SH-SY5Y (cell line): ENCODE measurements around the gene KRT7.

ENCODE experiments used
- GATA2 ChIP-seq: IDR thresholded peaks from 2 replicates; pipeline ENCODE4 v1.6.1; 2011; ENCODE audit warnings: mild to moderate bottlenecking, low read depth, low read length
- GATA3 ChIP-seq: IDR thresholded peaks from 2 replicates; pipeline ENCODE4 v1.6.1; 2011; ENCODE audit warnings: low read depth, mild to moderate bottlenecking, low read length, moderate library complexity

KRT7 gene

DNA sequence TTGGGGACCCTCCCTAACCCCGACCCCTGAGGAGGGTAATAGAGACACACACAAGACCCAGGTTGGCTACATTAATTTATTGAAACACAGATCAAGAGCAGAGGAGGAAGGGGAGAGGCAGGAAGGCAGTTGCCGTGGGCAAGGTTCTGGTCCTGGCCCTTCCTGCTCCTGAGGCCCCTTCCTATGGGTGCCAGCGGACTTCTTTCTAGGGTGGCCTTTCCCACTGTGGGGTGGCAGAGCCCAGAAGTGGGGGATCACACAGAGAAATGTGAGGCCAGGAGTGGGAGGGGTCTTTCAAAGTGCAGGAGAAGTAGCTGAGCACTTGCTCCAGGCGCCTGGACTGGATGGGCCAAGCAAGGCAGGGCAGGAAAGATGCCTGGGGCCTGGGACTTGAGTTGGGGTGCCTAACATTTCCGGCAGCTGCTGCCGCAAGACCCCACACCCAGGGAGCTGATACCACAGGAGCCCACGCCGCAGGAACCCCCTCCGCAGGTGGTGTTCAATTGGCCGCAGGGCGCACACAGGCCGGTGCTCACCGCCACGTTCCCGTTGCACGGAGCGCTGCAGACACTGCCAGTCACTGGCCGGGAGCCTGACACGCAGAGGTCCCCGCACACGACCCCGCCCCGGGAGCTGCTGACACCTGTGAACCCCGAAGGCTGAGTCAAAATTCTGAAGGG lies 52.9 kb downstream of the KRT7 start:
- TF ChIP-seq GATA2: no peak
- TF ChIP-seq GATA3: no peak

DNA sequence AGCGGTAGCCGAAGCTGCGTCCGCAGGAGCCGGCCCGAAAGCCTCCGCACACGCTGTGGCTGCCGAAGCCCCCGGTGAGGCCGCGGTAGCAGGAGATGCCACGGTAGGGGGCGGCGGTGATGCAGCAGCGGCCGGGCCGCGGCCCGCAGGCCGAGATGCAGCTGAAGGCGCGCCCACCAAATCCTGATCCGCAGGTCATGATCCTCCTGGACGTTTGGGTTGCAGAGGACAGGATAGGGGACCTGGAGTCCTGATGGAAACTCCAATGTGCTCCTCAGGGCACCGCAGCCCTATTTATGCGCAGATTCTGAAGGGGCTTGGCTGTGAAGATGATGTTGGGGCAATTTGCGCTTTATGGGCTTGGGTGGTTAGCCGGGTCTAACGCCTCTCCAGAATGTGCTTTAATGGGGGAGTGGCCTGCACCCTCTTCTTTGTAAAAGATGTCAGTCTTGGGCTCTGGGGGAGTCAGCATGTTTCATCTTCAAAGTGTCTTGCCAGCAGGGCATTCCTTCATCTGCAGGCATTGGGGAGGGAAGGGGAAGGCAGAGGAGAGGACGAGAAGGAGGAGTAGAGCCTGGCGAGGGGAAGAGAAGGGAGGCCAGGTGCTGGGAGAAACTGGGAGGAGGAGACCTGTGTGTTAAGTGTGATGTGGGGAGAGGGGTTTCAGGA lies 58.4 kb downstream of the KRT7 start, which contains the start of gene KRT81:
Gene KRT81 (minus strand): TSS at position 268 of the 669 bp plus-strand sequence. CDS start 69 bp downstream, at position 199.
- no peak for TF ChIP-seq GATA2
- TF ChIP-seq GATA3: no peak

DNA sequence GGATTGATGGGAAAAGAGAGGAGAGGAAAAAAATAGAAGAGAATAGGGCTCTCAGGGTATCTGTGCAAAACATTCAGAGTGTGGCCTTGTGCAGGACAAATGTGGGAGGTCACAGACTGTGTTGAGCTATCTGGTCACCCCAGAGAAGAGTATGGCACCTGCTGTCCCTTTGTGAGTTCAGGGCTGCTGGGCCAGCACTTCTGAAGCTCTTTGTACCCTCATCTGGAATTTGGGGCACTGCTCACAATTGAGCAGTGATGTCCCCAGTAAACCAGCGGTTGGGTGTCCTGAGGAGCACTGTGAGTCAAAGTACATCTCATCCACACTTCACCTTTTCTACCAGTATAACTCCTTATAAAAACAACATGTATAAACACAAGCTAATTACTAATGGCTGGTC lies 60.9 kb downstream of the KRT7 start:
- TF ChIP-seq GATA2: no peak
- TF ChIP-seq GATA3: no peak

DNA sequence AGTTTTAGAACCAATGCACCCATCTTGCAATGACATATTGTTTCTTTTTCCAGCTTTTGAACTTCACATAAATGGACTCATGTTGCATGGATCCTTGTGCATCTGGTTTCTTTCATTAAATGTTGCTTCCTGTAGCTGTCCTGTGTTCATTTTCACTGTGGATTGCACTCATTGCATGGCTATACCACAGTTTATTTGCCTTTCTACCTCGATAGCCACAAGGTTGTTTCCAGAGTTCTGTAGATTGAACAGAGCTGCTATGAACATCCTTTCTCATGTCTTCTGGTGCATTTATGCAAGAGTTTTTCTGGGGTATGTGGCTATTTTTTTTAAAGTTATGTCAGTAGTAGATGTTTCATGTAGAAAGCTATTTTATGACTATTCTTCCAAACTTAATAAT lies 61.8 kb downstream of the KRT7 start:
- TF ChIP-seq GATA2 (no peak), GATA3 (no peak)

DNA sequence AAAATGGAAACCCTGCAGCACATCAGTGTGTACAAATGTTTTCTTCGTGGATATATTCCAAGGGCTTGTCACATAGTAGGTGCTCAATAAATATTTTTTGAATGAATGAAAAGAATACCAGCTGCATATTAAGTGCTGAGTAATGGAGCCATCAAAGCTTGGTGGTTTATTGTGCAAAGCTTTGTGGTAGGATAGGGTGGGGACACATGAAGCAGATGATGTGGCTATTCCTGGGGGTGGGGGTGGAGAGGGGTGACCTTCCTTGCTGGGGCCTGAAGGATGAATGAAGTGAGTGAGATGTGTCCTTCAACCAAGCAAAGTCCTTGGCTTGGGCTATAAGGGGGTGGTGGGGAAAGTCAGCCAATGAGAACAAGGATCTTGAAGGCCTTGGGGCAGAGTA lies 62.6 kb downstream of the KRT7 start:
- TF ChIP-seq GATA2: no peak

DNA sequence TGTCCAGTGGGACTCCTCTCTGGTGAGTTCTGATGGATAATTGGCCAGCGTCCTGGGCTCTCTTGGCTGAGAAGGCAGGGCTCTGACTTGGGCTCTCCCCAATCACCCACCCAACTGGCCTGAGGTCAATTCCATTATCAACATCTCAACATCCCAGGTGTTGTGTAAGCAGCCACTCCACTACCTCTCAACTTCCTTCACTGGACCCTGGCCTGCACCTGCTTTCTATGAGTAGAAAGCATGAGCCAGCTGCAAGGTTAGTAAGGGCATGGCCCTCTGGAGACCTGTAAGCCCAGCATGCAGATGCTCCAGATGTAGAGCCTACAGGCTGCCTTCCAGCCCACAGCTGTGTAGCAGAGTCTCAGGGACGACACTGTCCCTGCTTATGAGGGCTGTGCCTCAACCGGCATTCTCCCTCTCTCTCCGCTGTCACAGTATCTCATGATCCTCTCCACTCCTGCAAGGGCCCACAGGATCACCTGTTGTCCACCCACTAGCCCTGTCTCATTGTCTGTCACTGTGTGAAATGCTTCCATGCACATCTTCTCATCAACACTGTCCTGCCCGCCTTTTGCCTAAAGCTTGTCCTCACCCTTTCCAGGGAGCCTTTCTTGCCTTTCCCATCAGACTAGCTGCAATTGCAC lies 63.7 kb downstream of the KRT7 start:
- TF ChIP-seq GATA3 (no peak), GATA2 (no peak)
